ENCODE results near the gene NAT9. TPM values are rescaled to one million over a fixed set of nuclear protein-coding genes. Genes with fewer than 3 reads are reported as not detected.

The NAT9 gene
- total and polyA plus RNA-seq, 2 donors (not counting 1 experiment from before 2014, with no cell fraction given), result 34.7 to 39.6 TPM

GRCh38 chr17:74759243-74759801 is 16.8 kb downstream of the NAT9 start:
- H4K20me1 ChIP-seq (ENCODE audit: control insufficient read depth, extremely low read depth, insufficient read depth, low read length), result no peaks in the 10 kb centered on the region
- H3K9me3 ChIP-seq (ENCODE audit: control insufficient read depth, insufficient read depth, low read depth, low read length), result no peaks in the 10 kb centered on the region
- H3K4me1 ChIP-seq (ENCODE audit: control insufficient read depth, extremely low read depth, insufficient read depth, low read length), result peaks cover 13% of the 10 kb centered on the region
- H3K4me3 ChIP-seq (replicated peaks in 1 of 4; ENCODE audit: control extremely low read depth in 1 of 4, insufficient read depth in 1 of 4, low read depth in 3 of 4, low read length in 4 of 4), result no peak overlapping the region
- H3K36me3 ChIP-seq (ENCODE audit: control insufficient read depth, insufficient read depth, low read length), result no peaks in the 10 kb centered on the region
- no peak for DNase-seq (ENCODE audit: low read depth in 2 of 2)
- H2AFZ ChIP-seq (ENCODE audit: low read length), result no peak overlapping the region
- H3K27me3 ChIP-seq (ENCODE audit: control insufficient read depth, insufficient read depth, low read length), result no peaks in the 10 kb centered on the region
- H3K27ac ChIP-seq (ENCODE audit: insufficient read depth, low read length), result no peak overlapping the region
- H3K9ac ChIP-seq (ENCODE audit: insufficient read depth, low read length), result no peak overlapping the region
- H3K79me2 ChIP-seq (ENCODE audit: control insufficient read depth, insufficient read depth, low read length), result no peaks in the 10 kb centered on the region
- no peak overlapping the region for H3K4me2 ChIP-seq (ENCODE audit: extremely low read depth, insufficient read depth, low read length)
- TF ChIP-seq CTCF (conservative IDR thresholded peaks at IDR 0.05 in 1 of 2, IDR thresholded peaks at IDR 0.05 in 1 of 2; ENCODE audit: low read depth in 1 of 2, low read length in 2 of 2) (no peak), EZH2 (IDR thresholded peaks at IDR 0.05; ENCODE audit: low read length, missing control alignments) (no peak)

GRCh38 chr17:74758848-74759168 is 17.3 kb downstream of the NAT9 start:
- H3K79me2 ChIP-seq (ENCODE audit: control insufficient read depth, insufficient read depth, low read length), result no peaks in the 10 kb centered on the region
- no peak overlapping the region for H3K4me2 ChIP-seq (ENCODE audit: extremely low read depth, insufficient read depth, low read length)
- no peak overlapping the region for H2AFZ ChIP-seq (ENCODE audit: low read length)
- no peak overlapping the region for H3K4me3 ChIP-seq (replicated peaks in 1 of 4; ENCODE audit: control extremely low read depth in 1 of 4, insufficient read depth in 1 of 4, low read depth in 3 of 4, low read length in 4 of 4)
- TF ChIP-seq EZH2 (IDR thresholded peaks at IDR 0.05; ENCODE audit: low read length, missing control alignments) (no peak), CTCF (conservative IDR thresholded peaks at IDR 0.05 in 1 of 2, IDR thresholded peaks at IDR 0.05 in 1 of 2; ENCODE audit: low read depth in 1 of 2, low read length in 2 of 2) (no peak)
- H3K4me1 ChIP-seq (ENCODE audit: control insufficient read depth, extremely low read depth, insufficient read depth, low read length), result peaks cover 13% of the 10 kb centered on the region
- H3K36me3 ChIP-seq (ENCODE audit: control insufficient read depth, insufficient read depth, low read length), result no peaks in the 10 kb centered on the region
- no peak for DNase-seq (ENCODE audit: low read depth in 2 of 2)
- H3K27me3 ChIP-seq (ENCODE audit: control insufficient read depth, insufficient read depth, low read length), result no peaks in the 10 kb centered on the region
- H3K27ac ChIP-seq (ENCODE audit: insufficient read depth, low read length), result no peak overlapping the region
- H3K9ac ChIP-seq (ENCODE audit: insufficient read depth, low read length), result no peak overlapping the region
- no peaks in the 10 kb centered on the region for H4K20me1 ChIP-seq (ENCODE audit: control insufficient read depth, extremely low read depth, insufficient read depth, low read length)
- no peaks in the 10 kb centered on the region for H3K9me3 ChIP-seq (ENCODE audit: control insufficient read depth, insufficient read depth, low read depth, low read length)

- H2AFZ ChIP-seq (ENCODE audit: low read length), result no peak overlapping the region
- TF ChIP-seq CTCF (conservative IDR thresholded peaks at IDR 0.05 in 1 of 2, IDR thresholded peaks at IDR 0.05 in 1 of 2; ENCODE audit: low read depth in 1 of 2, low read length in 2 of 2), result no peak
- no peak for TF ChIP-seq EZH2 (IDR thresholded peaks at IDR 0.05; ENCODE audit: low read length, missing control alignments)
- no peaks in the 10 kb centered on the region for H4K20me1 ChIP-seq (ENCODE audit: control insufficient read depth, extremely low read depth, insufficient read depth, low read length)
- no peak overlapping the region for H3K9ac ChIP-seq (ENCODE audit: insufficient read depth, low read length)
- H3K27ac ChIP-seq (ENCODE audit: insufficient read depth, low read length), result no peak overlapping the region
- no peaks in the 10 kb centered on the region for H3K27me3 ChIP-seq (ENCODE audit: control insufficient read depth, insufficient read depth, low read length)
- no peak overlapping the region for H3K4me2 ChIP-seq (ENCODE audit: extremely low read depth, insufficient read depth, low read length)
- H3K4me3 ChIP-seq (replicated peaks in 1 of 4; ENCODE audit: control extremely low read depth in 1 of 4, insufficient read depth in 1 of 4, low read depth in 3 of 4, low read length in 4 of 4), result no peak overlapping the region
- DNase-seq (ENCODE audit: low read depth in 2 of 2), result peak in 1 of 2 donors; percentile 62
- no peaks in the 10 kb centered on the region for H3K79me2 ChIP-seq (ENCODE audit: control insufficient read depth, insufficient read depth, low read length)
- H3K4me1 ChIP-seq (ENCODE audit: control insufficient read depth, extremely low read depth, insufficient read depth, low read length), result peaks cover 13% of the 10 kb centered on the region
- no peaks in the 10 kb centered on the region for H3K36me3 ChIP-seq (ENCODE audit: control insufficient read depth, insufficient read depth, low read length)
- no peaks in the 10 kb centered on the region for H3K9me3 ChIP-seq (ENCODE audit: control insufficient read depth, insufficient read depth, low read depth, low read length)
Measured at GRCh38 chr17:74757931-74758847, 18.0 kb downstream of the NAT9 start.
